COR-L47 (cell line): ENCODE results near the gene CDK13.
"Not testable (repeated sequence)": the region's sequence is repeated elsewhere in the genome, so short reads cannot be mapped to it uniquely, and the experiment has no call there.

ENCODE experiments used
- DNase-seq: peaks from one replicate; lab custom pipeline; 2025; lab: John Stamatoyannopoulos, UW

The CDK13 gene

GRCh38 chr7:39949971-39950472 is at the start of gene CDK13:
Gene CDK13 (plus strand): TSS chr7:39950256. CDS start chr7:39950642, 386 bp downstream.
- peak; percentile 69 for DNase-seq

GRCh38 chr7:39904077-39904486 is 46.0 kb upstream of the CDK13 start:
- DNase-seq, result no peak

GRCh38 chr7:39908141-39908540 is 41.9 kb upstream of the CDK13 start:
- DNase-seq, result no peak

GRCh38 chr7:39908973-39909372 is 41.1 kb upstream of the CDK13 start:
- DNase-seq, result no peak

- no peak for DNase-seq
Measured at GRCh38 chr7:39909526-39909925, 40.5 kb upstream of the CDK13 start.

- no peak for DNase-seq
Measured at GRCh38 chr7:39910108-39910869, 39.8 kb upstream of the CDK13 start.

- DNase-seq, result no peak
Measured at GRCh38 chr7:39911167-39911566, 38.9 kb upstream of the CDK13 start.

GRCh38 chr7:39915847-39916246 is 34.2 kb upstream of the CDK13 start:
- not testable (repeated sequence) for DNase-seq

GRCh38 chr7:39919646-39920045 is 30.4 kb upstream of the CDK13 start:
- DNase-seq, result no peak

GRCh38 chr7:39921506-39922175 is 28.4 kb upstream of the CDK13 start:
- no peak for DNase-seq

- no peak for DNase-seq
Measured at GRCh38 chr7:39922580-39922979, 27.5 kb upstream of the CDK13 start.

- DNase-seq, result no peak
Measured at GRCh38 chr7:39923091-39923490, 27.0 kb upstream of the CDK13 start.

- no peak for DNase-seq
Measured at GRCh38 chr7:39924122-39924521, 25.9 kb upstream of the CDK13 start.

- no peak for DNase-seq
Measured at GRCh38 chr7:39926111-39926510, 23.9 kb upstream of the CDK13 start.

GRCh38 chr7:39927018-39927417 is 23.0 kb upstream of the CDK13 start:
- DNase-seq, result no peak

- no peak for DNase-seq
Measured at GRCh38 chr7:39934132-39934531, 15.9 kb upstream of the CDK13 start.

GRCh38 chr7:39936761-39937160 is 13.3 kb upstream of the CDK13 start:
- no peak for DNase-seq

GRCh38 chr7:39937366-39938153 is 12.5 kb upstream of the CDK13 start:
- no peak for DNase-seq

GRCh38 chr7:39942883-39943282 is 7.2 kb upstream of the CDK13 start:
- no peak for DNase-seq

- DNase-seq, result no peak
Measured at GRCh38 chr7:39946693-39947092, 3.4 kb upstream of the CDK13 start.

- DNase-seq, result no peak
Measured at GRCh38 chr7:39948375-39948955, 1.6 kb upstream of the CDK13 start.
